GM23338 (cell line): ENCODE results near the gene NPC1. TPM values are rescaled to one million over a fixed set of nuclear protein-coding genes. Genes with fewer than 3 reads are reported as not detected.

Source experiments
- ATAC-seq: fragments of 200-7000 bp; cut with Tn5 transposase; 3 replicates; pipeline ENCODE4 v1.9.1; 2020
- DNase-seq: peaks from one replicate; pipeline ENCODE4 v3.0.0-alpha.2; 2015; ENCODE audit warnings: low spot score
- H2AFZ ChIP-seq: fragments of 200-600 bp; sonication (generic); 2 replicates; pipeline ENCODE4 v1.8.0; 2016; ENCODE audit warnings: antibody characterized with exemption, mild to moderate bottlenecking, moderate library complexity
- H3F3A ChIP-seq: fragments of 200-600 bp; sonication (generic); replicated peaks from 2 replicates; pipeline ENCODE4 v1.8.0; 2017; ENCODE audit warnings: antibody characterized with exemption, mixed run types, low read depth
- H3K27ac ChIP-seq: fragments of 200-600 bp; sonication (generic); 2 replicates; pipeline ENCODE4 v1.6.1; 2016; ENCODE audit warnings: low read depth
- H3K27me3 ChIP-seq: fragments of 200-600 bp; sonication (generic); 2 replicates; pipeline ENCODE4 v1.8.0; 2016; ENCODE audit warnings: mild to moderate bottlenecking, mixed run types, moderate library complexity; ENCODE audit not compliant: insufficient read depth
- H3K36me3 ChIP-seq: fragments of 200-600 bp; sonication (generic); 2 replicates; pipeline ENCODE4 v1.8.0; 2016; ENCODE audit warnings: mild to moderate bottlenecking; ENCODE audit not compliant: insufficient read depth
- H3K4me1 ChIP-seq: fragments of 200-600 bp; sonication (generic); 2 replicates; pipeline ENCODE4 v1.8.0; 2016; ENCODE audit warnings: mild to moderate bottlenecking, moderate library complexity; ENCODE audit not compliant: insufficient read depth
- H3K4me2 ChIP-seq: fragments of 200-600 bp; sonication (generic); 2 replicates; pipeline ENCODE4 v1.7.1; 2017; ENCODE audit warnings: mixed run types
- H3K4me3 ChIP-seq: fragments of 200-600 bp; sonication (generic); 2 replicates; pipeline ENCODE4 v1.6.1; 2016; ENCODE audit warnings: mixed run types
- H3K79me2 ChIP-seq: fragments of 200-600 bp; sonication (generic); replicated peaks from 2 replicates; pipeline ENCODE4 v1.8.0; 2017; ENCODE audit warnings: mild to moderate bottlenecking; ENCODE audit not compliant: insufficient read depth
- H3K9me2 ChIP-seq: fragments of 200-600 bp; sonication (generic); 2 replicates; pipeline ENCODE4 v1.8.0; 2017; ENCODE audit not compliant: insufficient read depth
- H4K20me1 ChIP-seq: fragments of 200-600 bp; sonication (generic); replicated peaks from 2 replicates; pipeline ENCODE4 v1.8.0; 2017; ENCODE audit warnings: mild to moderate bottlenecking; ENCODE audit not compliant: insufficient read depth
- H3K27ac Mint-ChIP-seq: 2 replicates; pipeline ENCODE4 v1.8.0; 2020; ENCODE audit warnings: inconsistent platforms, mild to moderate bottlenecking, moderate library complexity, mixed read lengths
- H3K27me3 Mint-ChIP-seq: 3 replicates; pipeline ENCODE4 v1.8.0; 2022; ENCODE audit warnings: low read depth, mild to moderate bottlenecking, moderate library complexity, mixed read lengths, inconsistent platforms; ENCODE audit not compliant: insufficient read depth, poor library complexity
- H3K36me3 Mint-ChIP-seq: 3 replicates; pipeline ENCODE4 v1.8.0; 2021; ENCODE audit warnings: low read depth, mild to moderate bottlenecking, inconsistent platforms, moderate library complexity, mixed read lengths
- H3K4me1 Mint-ChIP-seq: 3 replicates; pipeline ENCODE4 v1.8.0; 2020; ENCODE audit warnings: mild to moderate bottlenecking, inconsistent platforms, mixed read lengths
- H3K4me3 Mint-ChIP-seq: 3 replicates; pipeline ENCODE4 v1.8.0; 2021; ENCODE audit warnings: moderate library complexity, mild to moderate bottlenecking, inconsistent platforms, mixed read lengths
- H3K9me3 Mint-ChIP-seq: 3 replicates; pipeline ENCODE4 v1.8.0; 2020; ENCODE audit warnings: moderate library complexity, mild to moderate bottlenecking, inconsistent platforms, mixed read lengths
- CREB1 ChIP-seq: fragments of 250-450 bp; sonication (Bioruptor Pico); IDR thresholded peaks from 2 replicates; pipeline ENCODE4 v1.5.0; 2020; ENCODE audit warnings: low read depth, mild to moderate bottlenecking, moderate library complexity
- CTCF ChIP-seq, 2 experiments: fragments of 200-600 bp in 1 of 2; sonication (generic) in 1 of 2; conservative IDR thresholded peaks; 2 replicates each; pipeline versions ENCODE4 v1.5.1 to v1.6.1; 2016 to 2017; ENCODE audit warnings: antibody characterized with exemption in 2 of 2, low read depth in 2 of 2, mild to moderate bottlenecking in 2 of 2, moderate library complexity in 1 of 2
- ETS1 ChIP-seq: IDR thresholded peaks from 2 replicates; pipeline ENCODE4 v1.6.1; 2016; ENCODE audit warnings: antibody characterized with exemption
- EZH2 ChIP-seq: fragments of 200-600 bp; sonication (generic); IDR thresholded peaks from one replicate; pipeline ENCODE4 v1.8.0; 2017; ENCODE audit warnings: antibody characterized with exemption, mild to moderate bottlenecking, low read depth; ENCODE audit not compliant: unreplicated experiment
- EZH2phosphoT487 ChIP-seq: fragments of 200-600 bp; sonication (generic); IDR thresholded peaks from one replicate; pipeline ENCODE4 v1.8.1; 2018; ENCODE audit warnings: antibody characterized with exemption; ENCODE audit not compliant: unreplicated experiment
- JUNB ChIP-seq: IDR thresholded peaks from one replicate; pipeline ENCODE4 v1.6.1; 2016; ENCODE audit warnings: antibody characterized with exemption; ENCODE audit not compliant: unreplicated experiment
- NANOG ChIP-seq: IDR thresholded peaks from 2 replicates; pipeline ENCODE4 v1.6.1; 2016; ENCODE audit warnings: antibody characterized with exemption, borderline replicate concordance
- POLR2AphosphoS5 ChIP-seq: IDR thresholded peaks from 2 replicates; pipeline ENCODE4 v1.6.1; 2016; ENCODE audit warnings: antibody characterized with exemption, low read depth
- REST ChIP-seq: IDR thresholded peaks from one replicate; pipeline ENCODE4 v1.6.1; 2018; ENCODE audit warnings: antibody characterized with exemption; ENCODE audit not compliant: unreplicated experiment
- STAT1 ChIP-seq: IDR thresholded peaks from one replicate; pipeline ENCODE4 v1.6.1; 2016; ENCODE audit warnings: antibody characterized with exemption; ENCODE audit not compliant: unreplicated experiment
- ZNF114 ChIP-seq: fragments of 250-450 bp; sonication (Bioruptor Pico); IDR thresholded peaks from 2 replicates; pipeline ENCODE4 v1.5.0; 2020; ENCODE audit warnings: mild to moderate bottlenecking, moderate library complexity
- ZNF331 ChIP-seq: fragments of 250-450 bp; sonication (Bioruptor Pico); IDR thresholded peaks from 2 replicates; pipeline ENCODE4 v1.5.0; 2020; ENCODE audit warnings: low read depth, mild to moderate bottlenecking, moderate library complexity
- ZNF462 ChIP-seq: fragments of 250-450 bp; sonication (Bioruptor Pico); IDR thresholded peaks from 2 replicates; pipeline ENCODE4 v1.5.0; 2020; ENCODE audit warnings: mild to moderate bottlenecking, moderate library complexity
- polyA plus RNA-seq: library from polyadenylated mRNA; unstranded; fragments of >200 nt; fragmentation: Nextera tagmentation; extraction: Ambion mirVana; gene quantifications from 2 replicates; pipeline ENCODE4 v1.2.1, GENCODE V29; 2016
- total RNA-seq: library from RNA; depleted of rRNA; stranded (reverse); fragments of >200 nt; shearing (Covaris generic); gene quantifications from 2 replicates; pipeline ENCODE4 v1.2.3, GENCODE V29; 2014

The NPC1 gene
- total and polyA plus RNA-seq, 2 experiments from 2014 or later: 18.4 to 45.1 TPM

- no peaks in the 10 kb centered on the region for H3K4me1 ChIP-seq
- no peak overlapping the region for H3K4me2 ChIP-seq
- peaks cover 2% of the 10 kb centered on the region for H3K27me3 Mint-ChIP-seq
- TF ChIP-seq REST: no peak
- TF ChIP-seq NANOG: no peak
- no peak for TF ChIP-seq STAT1
- no peak for TF ChIP-seq ZNF114 (CRISPR knock-in tag)
- no peak for TF ChIP-seq CREB1 (CRISPR knock-in tag)
- TF ChIP-seq POLR2AphosphoS5: no peak
- TF ChIP-seq ETS1: no peak
- TF ChIP-seq CTCF (conservative IDR thresholded peaks at IDR 0.05; ENCODE audit: low read depth in 2 of 2): no peak
- no peak for TF ChIP-seq ZNF462
- TF ChIP-seq ZNF331 (CRISPR knock-in tag): no peak
- TF ChIP-seq EZH2: no peak
- no peak for TF ChIP-seq EZH2phosphoT487
- no peak for TF ChIP-seq JUNB
- H4K20me1 ChIP-seq: peaks cover 8% of the 10 kb centered on the region; the same call in 1 of the 2 replicates
- H3K79me2 ChIP-seq: no peaks in the 10 kb centered on the region; the same call in 1 of the 2 replicates
- H3K36me3 Mint-ChIP-seq: peaks cover 50% of the 10 kb centered on the region
- H3K27ac ChIP-seq: no peak overlapping the region
- H3K36me3 ChIP-seq: peaks cover 52% of the 10 kb centered on the region
- H3K9me3 Mint-ChIP-seq: no peaks in the 10 kb centered on the region
- H3K4me3 ChIP-seq: no peak overlapping the region
- H3K9me2 ChIP-seq: no peaks in the 10 kb centered on the region
- ATAC-seq: no peak
- no peak overlapping the region for H3K27ac Mint-ChIP-seq
- H3F3A ChIP-seq: no peaks in the 10 kb centered on the region
- H3K4me1 Mint-ChIP-seq: no peaks in the 10 kb centered on the region
- no peaks in the 10 kb centered on the region for H3K27me3 ChIP-seq
- no peak overlapping the region for H2AFZ ChIP-seq
- H3K4me3 Mint-ChIP-seq: no peak overlapping the region
- no peak for DNase-seq
Measured at GRCh38 chr18:23550898-23551297, 35.4 kb downstream of the NPC1 start.
